HG03175 (cell line): ENCODE data around the gene MRPL22.
"Not testable (repeated sequence)": the region's sequence is repeated elsewhere in the genome, so short reads cannot be mapped to it uniquely, and the experiment has no call there.

Experiments
- ATAC-seq: cut with Tn5 transposase; IDR thresholded peaks from one replicate; pipeline ENCODE4 v1.9.1; 2021; ENCODE audit warnings: mild to moderate bottlenecking, moderate library complexity; ENCODE audit not compliant: unreplicated experiment

The MRPL22 gene

GRCh38 chr5:154940772-154941620, at the start of gene MRPL22:
Gene MRPL22, plus strand, starts transcription at chr5:154941073. Its CDS starts 38 bp downstream, at chr5:154941111.
- ATAC-seq = peak; percentile 47

GRCh38 chr5:154892369-154892771, 48.5 kb upstream of the MRPL22 start:
- ATAC-seq = no peak

- no peak for ATAC-seq
Observed at GRCh38 chr5:154893381-154893780, 47.5 kb upstream of the MRPL22 start.

GRCh38 chr5:154895606-154896561, 45.0 kb upstream of the MRPL22 start:
- no peak for ATAC-seq

- no peak for ATAC-seq
Observed at GRCh38 chr5:154896562-154897165, 44.2 kb upstream of the MRPL22 start.

GRCh38 chr5:154898210-154898609, 42.7 kb upstream of the MRPL22 start:
- ATAC-seq = no peak

GRCh38 chr5:154899151-154899816, 41.6 kb upstream of the MRPL22 start:
- no peak for ATAC-seq

- no peak for ATAC-seq
Observed at GRCh38 chr5:154900066-154900465, 40.8 kb upstream of the MRPL22 start.

GRCh38 chr5:154901276-154901675, 39.6 kb upstream of the MRPL22 start:
- no peak for ATAC-seq

GRCh38 chr5:154901913-154902312, 39.0 kb upstream of the MRPL22 start:
- ATAC-seq = no peak

- ATAC-seq = not testable (repeated sequence)
Observed at GRCh38 chr5:154905601-154906000, 35.3 kb upstream of the MRPL22 start.

GRCh38 chr5:154916874-154917273, 24.0 kb upstream of the MRPL22 start:
- no peak for ATAC-seq

- ATAC-seq = no peak
Observed at GRCh38 chr5:154917757-154918156, 23.1 kb upstream of the MRPL22 start.

GRCh38 chr5:154923441-154924430, 17.1 kb upstream of the MRPL22 start:
- no peak for ATAC-seq

GRCh38 chr5:154933537-154933936, 7.3 kb upstream of the MRPL22 start:
- no peak for ATAC-seq

GRCh38 chr5:154934881-154935280, 6.0 kb upstream of the MRPL22 start:
- ATAC-seq = no peak

GRCh38 chr5:154937186-154937717, 3.6 kb upstream of the MRPL22 start:
- no peak for ATAC-seq

- ATAC-seq = peak; percentile 85
Observed at GRCh38 chr5:154937718-154938466, 3.0 kb upstream of the MRPL22 start, which contains the start of gene GEMIN5. Gene GEMIN5, minus strand, starts transcription at chr5:154938211. Its CDS starts 78 bp downstream, at chr5:154938133.
